ENCODE measurements around the gene DEFB124. TPM values are rescaled to one million over a fixed set of nuclear protein-coding genes. Genes with fewer than 3 reads are reported as not detected.

DEFB124 gene
- total and polyA plus RNA-seq, 2 of the 8 experiments (the other 6 are each of a cell fraction or from before 2014, with no cell fraction given), result not detected

GRCh38 chr20:31475472-31476293, 756 bp upstream of the DEFB124 start:
- peaks cover 64 to 77% of the 10 kb centered on the region in 2 experiments for H3K9me3 ChIP-seq (ENCODE audit: insufficient read depth in 2 of 2, low read depth in 1 of 2, low read length in 1 of 2)
- no peak for FAIRE-seq
- H2AFZ ChIP-seq (ENCODE audit: low read length), result no peak overlapping the region
- no peaks in the 10 kb centered on the region for H3K4me1 ChIP-seq (replicated peaks in 1 of 4; ENCODE audit: control insufficient read depth in 3 of 4, insufficient read depth in 4 of 4, low read length in 3 of 4)
- H3K4me2 ChIP-seq (ENCODE audit: insufficient read depth in 1 of 2, low read depth in 2 of 2, low read length in 2 of 2), result no peak overlapping the region; a peak in 1 of 4 replicates
- no peak overlapping the region for H4K5ac ChIP-seq (ENCODE audit: insufficient read length, low read depth, low read length)
- H3K36me3 ChIP-seq (ENCODE audit: control insufficient read depth in 2 of 4, insufficient read depth in 4 of 4, low read length in 3 of 4), result no peaks in the 10 kb centered on the region
- no peak overlapping the region for H3K18ac ChIP-seq (ENCODE audit: extremely low read depth, low read length)
- WGBS, 2 experiments (ENCODE audit: extremely low coverage in 1 of 2, insufficient coverage in 1 of 2, insufficient read length in 1 of 2, insufficient replicate concordance in 2 of 2, low coverage in 1 of 2, low lambda C conversion rate in 2 of 2, missing lambda C conversion rate in 1 of 2), result 90% methylated on average over 29 of the region's 29 CpGs; no CpG with 5 or more reads in 1 of the 2 experiments
- DNase-seq (ENCODE audit: low read depth in 1 of 2, low spot score in 2 of 2), result no peak
- CTCF ChIA-PET (ENCODE audit: partially characterized antibody), result interaction anchor here (0.7 to 1.8 kb wide), 3 partner anchors 8 to 27 kb away, joined by 3 to 9 read pairs (median 4); no protein-coding TSS in a partner anchor
- H3K79me2 ChIP-seq (ENCODE audit: control insufficient read depth in 1 of 2, insufficient read depth in 2 of 2, low read length in 2 of 2), result no peaks in the 10 kb centered on the region
- H3K4ac ChIP-seq (replicated peaks; ENCODE audit: insufficient read length, low read depth, low read length), result no peak overlapping the region
- no peak overlapping the region for H4K8ac ChIP-seq (ENCODE audit: extremely low read depth, insufficient read depth, low read length)
- H2BK5ac ChIP-seq (ENCODE audit: low read depth, low read length), result no peak overlapping the region
- no peak overlapping the region for H4K91ac ChIP-seq (replicated peaks; ENCODE audit: insufficient read length, low read length)
- no peaks in the 10 kb centered on the region for H4K20me1 ChIP-seq (replicated peaks in 1 of 2; ENCODE audit: control insufficient read depth in 1 of 2, insufficient read depth in 2 of 2, low read length in 2 of 2)
- no peak overlapping the region for H2BK12ac ChIP-seq (ENCODE audit: low read depth, low read length)
- no peak overlapping the region for H3K27ac ChIP-seq (ENCODE audit: low read depth, low read length)
- no peak overlapping the region for H2BK120ac ChIP-seq (replicated peaks; ENCODE audit: low read depth, low read length)
- no peak overlapping the region for H3K9ac ChIP-seq (replicated peaks in 1 of 4; ENCODE audit: extremely low read depth in 1 of 4, low read depth in 3 of 4, low read length in 3 of 4)
- POLR2A ChIA-PET (ENCODE audit: partially characterized antibody), result no interaction called here
- H3K79me1 ChIP-seq (ENCODE audit: low read depth, low read length), result no peaks in the 10 kb centered on the region
- H2BK15ac ChIP-seq (ENCODE audit: low read length), result no peak overlapping the region
- no peak overlapping the region for H3K56ac ChIP-seq (replicated peaks; ENCODE audit: insufficient read length, low read depth, low read length)
- no peak overlapping the region for H3K23ac ChIP-seq (ENCODE audit: insufficient read length)
- H3K23me2 ChIP-seq (ENCODE audit: low read depth, low read length), result no peaks in the 10 kb centered on the region
- no peaks in the 10 kb centered on the region for H3K27me3 ChIP-seq (replicated peaks in 1 of 4; ENCODE audit: control insufficient read depth in 3 of 4, extremely low read depth in 1 of 4, insufficient read depth in 3 of 4, low read length in 3 of 4)
- H3K4me3 ChIP-seq (ENCODE audit: extremely low read depth in 1 of 4, insufficient read depth in 2 of 4, low read depth in 3 of 4, low read length in 4 of 4), result peak overlapping the region in 1 of 4 experiments; percentile 31; a peak in 3 of 8 replicates
- H2AK5ac ChIP-seq (ENCODE audit: low read depth, low read length), result no peak overlapping the region
- H2BK20ac ChIP-seq (ENCODE audit: low read length), result no peak overlapping the region
- no peak overlapping the region for H3K14ac ChIP-seq (ENCODE audit: insufficient read length)
- TF ChIP-seq KDM5A (IDR thresholded peaks at IDR 0.05; ENCODE audit: low read length), result no peak
- TF ChIP-seq NANOG (IDR thresholded peaks at IDR 0.05; ENCODE audit: insufficient read depth, low read depth, low read length, poor library complexity, severe bottlenecking), result no peak
- no peak for TF ChIP-seq SUZ12 (IDR thresholded peaks at IDR 0.05; ENCODE audit: low read length)
- no peak for TF ChIP-seq EZH2 (IDR thresholded peaks at IDR 0.05; ENCODE audit: low read depth, low read length, severe bottlenecking)
